ENCODE results near the gene TMEM79.
"Not testable (repeated sequence)": the region's sequence is repeated elsewhere in the genome, so short reads cannot be mapped to it uniquely, and the experiment has no call there.

TMEM79 gene

GRCh38 chr1:156316909-156317308 lies 32.8 kb downstream of the TMEM79 start:
- no peak for TF ChIP-seq CTCF (IDR thresholded peaks at IDR 0.05; ENCODE audit: low read depth, low read length)
- no peak overlapping the region for H3K4me3 ChIP-seq (replicated peaks in 1 of 2; ENCODE audit: low read depth in 2 of 2, low read length in 2 of 2)
- no peak for DNase-seq (ENCODE audit: low read depth in 2 of 2)

GRCh38 chr1:156319664-156320063 lies 35.5 kb downstream of the TMEM79 start:
- no peak overlapping the region for H3K4me3 ChIP-seq (replicated peaks in 1 of 2; ENCODE audit: low read depth in 2 of 2, low read length in 2 of 2)
- TF ChIP-seq CTCF (IDR thresholded peaks at IDR 0.05; ENCODE audit: low read depth, low read length): peak; percentile 46
- DNase-seq (ENCODE audit: low read depth in 2 of 2): peak; percentile 50 to 62

GRCh38 chr1:156320560-156320959 lies 36.4 kb downstream of the TMEM79 start:
- no peak for DNase-seq (ENCODE audit: low read depth in 2 of 2)
- no peak for TF ChIP-seq CTCF (IDR thresholded peaks at IDR 0.05; ENCODE audit: low read depth, low read length)
- no peak overlapping the region for H3K4me3 ChIP-seq (replicated peaks in 1 of 2; ENCODE audit: low read depth in 2 of 2, low read length in 2 of 2)

- DNase-seq (ENCODE audit: low read depth in 2 of 2): peak in 1 of 2 donors; percentile 59
- not testable (repeated sequence) for H3K4me3 ChIP-seq (replicated peaks in 1 of 2; ENCODE audit: low read depth in 2 of 2, low read length in 2 of 2)
Measured at GRCh38 chr1:156323179-156323578, 39.1 kb downstream of the TMEM79 start.

GRCh38 chr1:156336242-156336641 lies 52.1 kb downstream of the TMEM79 start:
- no peak for DNase-seq (ENCODE audit: low read depth in 2 of 2)
- peak overlapping the region in 1 of 2 donors; percentile 92 for H3K4me3 ChIP-seq (replicated peaks in 1 of 2; ENCODE audit: low read depth in 2 of 2, low read length in 2 of 2)
- no peak for TF ChIP-seq CTCF (IDR thresholded peaks at IDR 0.05; ENCODE audit: low read depth, low read length)

- DNase-seq (ENCODE audit: low read depth in 2 of 2): peak; percentile 5 to 12
- H3K4me3 ChIP-seq (replicated peaks in 1 of 2; ENCODE audit: low read depth in 2 of 2, low read length in 2 of 2): peak overlapping the region; percentile 89 to 92
- no peak for TF ChIP-seq CTCF (IDR thresholded peaks at IDR 0.05; ENCODE audit: low read depth, low read length)
Measured at GRCh38 chr1:156337052-156337887, 53.1 kb downstream of the TMEM79 start.

- peak overlapping the region; percentile 89 to 92 for H3K4me3 ChIP-seq (replicated peaks in 1 of 2; ENCODE audit: low read depth in 2 of 2, low read length in 2 of 2)
- TF ChIP-seq CTCF (IDR thresholded peaks at IDR 0.05; ENCODE audit: low read depth, low read length): peak; percentile 9
- no peak for DNase-seq (ENCODE audit: low read depth in 2 of 2)
Measured at GRCh38 chr1:156337888-156338179, 53.7 kb downstream of the TMEM79 start.
